NCI-H748 treated with DMSO at 0.1 percent for 48 hours (cell line): ENCODE data around the gene ANKRD28.

Experiments
- DNase-seq: peaks from one replicate; lab custom pipeline; 2025; lab: John Stamatoyannopoulos, UW

ANKRD28 gene

DNA sequence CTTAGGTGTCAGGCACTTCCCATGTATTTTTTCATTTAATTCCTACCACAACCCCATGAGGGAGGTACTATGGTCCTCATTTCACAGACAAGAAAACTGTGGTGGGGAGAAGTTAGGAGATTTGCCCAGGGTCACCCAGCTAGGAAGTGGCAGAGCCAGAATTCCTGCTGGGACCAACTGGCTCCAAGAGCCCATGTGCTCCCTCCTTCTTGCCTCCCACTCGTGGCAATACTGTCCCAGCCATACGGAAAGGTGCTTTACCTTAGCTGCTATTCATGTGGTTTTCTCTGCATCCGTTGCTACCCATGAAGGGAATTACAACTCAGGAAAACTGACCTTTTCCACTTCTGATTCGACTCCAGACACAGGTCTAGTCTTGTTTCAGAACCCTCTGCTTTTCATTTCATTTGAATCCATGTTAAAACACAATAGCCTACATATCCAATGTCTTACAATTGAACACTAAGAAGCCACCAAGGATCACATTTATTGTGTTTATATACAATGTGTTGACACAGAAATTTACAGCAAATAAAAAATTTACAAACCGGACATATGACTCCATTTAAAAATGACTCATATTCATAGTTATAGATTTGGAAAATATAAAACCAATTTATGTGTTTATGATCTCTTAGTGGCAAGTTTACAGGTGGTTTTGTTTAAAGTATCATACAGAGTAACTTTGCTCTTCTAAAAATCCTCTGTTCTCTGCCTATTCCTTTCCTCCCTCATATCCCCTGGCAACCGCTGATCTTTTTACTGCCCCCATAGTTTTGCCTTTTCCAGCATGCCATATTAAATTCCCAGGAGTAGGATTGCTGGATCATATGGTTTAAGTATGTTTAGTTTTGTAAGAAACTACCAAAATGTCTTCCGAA lies 137.5 kb downstream of the ANKRD28 start:
- no peak for DNase-seq

DNA sequence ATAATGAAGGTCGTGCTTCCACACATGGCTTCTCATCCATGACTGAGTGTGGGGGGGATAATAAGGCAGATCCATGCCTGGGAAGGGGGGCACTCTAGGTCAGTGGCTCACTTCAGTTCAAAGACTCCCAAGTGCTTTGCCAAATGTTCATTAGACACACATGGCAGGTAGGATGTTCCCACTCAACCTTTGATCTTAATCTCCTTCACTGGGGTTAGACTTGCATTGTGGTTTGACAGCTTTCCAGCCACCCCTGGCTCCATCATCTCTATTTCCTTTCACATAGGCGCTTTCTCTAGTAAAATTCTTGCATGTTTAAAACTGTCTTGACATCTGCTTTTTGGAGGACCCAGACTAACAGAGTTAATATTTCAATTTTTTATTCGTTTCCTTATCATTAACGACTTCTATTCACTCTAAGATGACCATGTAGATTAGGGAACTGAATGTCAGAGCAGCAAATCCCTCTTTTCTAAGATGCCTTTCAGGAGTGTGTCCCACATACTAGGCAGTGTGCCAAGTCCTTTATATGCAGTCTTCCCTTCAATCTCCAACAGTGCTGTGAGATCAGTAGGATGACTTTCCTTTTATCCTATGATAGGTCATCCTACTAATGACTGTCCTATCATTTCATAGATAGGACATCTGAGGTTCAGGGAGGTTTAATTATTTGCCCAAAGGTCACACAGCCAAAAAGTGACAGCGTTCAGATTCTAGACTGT lies 138.4 kb downstream of the ANKRD28 start:
- DNase-seq: no peak

DNA sequence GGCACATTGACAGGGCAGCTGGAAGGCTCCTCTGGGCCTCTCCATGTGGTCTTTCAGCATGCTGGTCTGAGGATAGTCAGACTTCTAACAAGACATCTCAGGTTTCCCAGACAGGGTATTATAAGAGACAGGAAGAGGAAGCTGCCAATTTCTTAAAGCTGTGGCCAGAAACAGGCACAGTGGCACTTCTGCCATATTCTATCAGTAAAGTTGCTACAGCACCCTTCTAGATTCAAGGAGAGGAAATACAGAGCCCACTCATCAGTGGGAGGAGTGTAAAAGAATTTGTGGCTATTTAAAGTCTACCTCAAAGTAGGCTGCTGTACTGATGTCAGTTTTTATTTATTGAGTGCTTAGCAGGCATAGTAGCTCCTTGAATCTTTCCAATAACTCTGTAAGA lies 140.8 kb downstream of the ANKRD28 start:
- DNase-seq: no peak

DNA sequence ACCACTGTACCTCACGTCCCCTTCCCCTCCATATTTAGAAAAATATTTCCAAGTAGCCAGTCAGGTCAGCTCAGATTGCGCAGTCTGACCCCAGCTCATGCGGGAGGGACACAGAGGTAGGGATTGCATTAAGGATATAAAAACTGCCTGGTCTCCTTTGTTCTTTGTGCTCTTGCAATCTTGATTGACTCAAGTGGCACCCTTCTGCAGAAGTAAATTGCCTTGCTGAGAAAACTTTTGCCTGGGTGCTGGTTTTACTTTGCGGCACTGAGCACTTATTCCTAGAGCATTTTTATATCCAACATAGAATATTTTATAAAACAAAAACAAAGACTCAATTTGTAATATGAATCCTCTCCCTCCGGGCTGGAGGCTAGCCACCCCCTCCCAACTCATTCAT lies 141.4 kb downstream of the ANKRD28 start:
- DNase-seq: no peak

DNA sequence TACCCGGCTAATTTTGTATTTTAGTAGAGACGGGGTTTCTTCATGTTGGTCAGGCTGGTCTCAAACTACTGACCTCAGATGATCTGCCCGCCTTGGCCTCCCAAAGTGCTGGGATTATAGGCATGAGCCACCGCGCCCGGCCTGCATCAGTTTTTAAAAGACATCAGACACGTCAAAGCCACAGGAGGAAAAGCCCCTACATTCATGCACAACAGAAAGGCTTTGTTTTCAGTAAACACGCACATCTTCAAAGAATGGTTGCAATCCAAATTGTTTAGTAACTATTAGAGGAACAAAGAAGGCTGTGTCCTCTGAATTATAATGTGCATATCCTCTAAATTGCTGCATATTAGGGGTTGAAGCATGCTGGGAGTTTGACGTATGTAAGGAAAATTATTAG lies 142.9 kb downstream of the ANKRD28 start:
- no peak for DNase-seq

DNA sequence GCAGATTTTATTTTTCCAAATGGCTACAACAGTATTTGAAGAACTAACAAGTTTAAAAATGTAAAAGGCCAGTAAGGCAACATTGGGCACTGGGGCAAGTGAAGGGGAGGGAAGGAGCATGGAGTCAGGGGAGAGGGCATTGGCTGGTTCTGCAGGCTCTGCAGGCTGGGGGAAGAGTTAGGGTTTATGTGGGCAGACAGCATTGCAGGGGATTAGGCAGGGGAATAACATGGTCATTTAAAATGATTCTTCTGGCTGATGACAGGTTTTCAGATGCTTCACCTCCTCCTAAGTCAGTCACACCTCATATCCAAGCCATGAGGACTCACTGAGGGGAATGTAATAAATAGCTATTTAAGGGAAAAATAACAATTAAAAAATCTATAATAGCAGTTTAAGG lies 143.7 kb downstream of the ANKRD28 start:
- no peak for DNase-seq

DNA sequence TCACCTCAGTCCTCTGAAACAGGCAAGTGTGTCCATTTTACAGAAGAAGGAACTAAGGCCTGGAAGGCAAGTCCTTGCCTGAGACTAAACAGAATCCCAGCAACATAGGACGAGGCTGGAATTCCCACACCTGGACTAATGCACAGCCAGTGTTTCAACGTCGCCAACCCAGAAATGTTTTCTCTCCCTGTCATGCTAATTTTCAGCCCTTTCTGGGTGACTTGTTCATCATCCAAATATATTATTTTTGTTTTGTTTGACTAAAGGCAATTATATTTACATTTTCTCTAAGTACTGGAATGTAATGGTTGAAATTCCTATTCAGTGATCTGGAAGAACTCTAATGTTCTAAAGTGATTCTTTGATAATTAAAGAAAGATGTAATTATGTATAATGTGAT lies 144.5 kb downstream of the ANKRD28 start:
- DNase-seq: no peak

DNA sequence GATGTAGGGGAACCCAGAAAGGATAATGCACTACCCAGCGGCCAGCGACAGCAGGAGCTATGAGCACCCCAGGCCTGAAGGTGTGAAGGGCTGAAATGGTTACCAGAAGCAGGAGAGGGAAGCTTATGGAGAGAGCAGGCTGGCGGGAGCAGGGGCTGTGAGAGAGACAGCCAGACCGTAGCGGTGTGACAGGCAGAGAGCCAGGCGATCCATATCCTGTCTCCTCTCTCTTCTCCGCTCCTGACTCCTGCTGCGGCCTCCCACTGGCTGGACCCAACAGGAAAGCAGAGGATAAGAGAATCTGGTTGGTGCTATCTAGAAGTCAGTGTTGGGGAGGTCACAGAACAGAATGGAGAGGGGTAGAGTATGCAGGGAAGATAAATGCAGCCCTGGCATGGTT lies 146.4 kb downstream of the ANKRD28 start:
- no peak for DNase-seq

DNA sequence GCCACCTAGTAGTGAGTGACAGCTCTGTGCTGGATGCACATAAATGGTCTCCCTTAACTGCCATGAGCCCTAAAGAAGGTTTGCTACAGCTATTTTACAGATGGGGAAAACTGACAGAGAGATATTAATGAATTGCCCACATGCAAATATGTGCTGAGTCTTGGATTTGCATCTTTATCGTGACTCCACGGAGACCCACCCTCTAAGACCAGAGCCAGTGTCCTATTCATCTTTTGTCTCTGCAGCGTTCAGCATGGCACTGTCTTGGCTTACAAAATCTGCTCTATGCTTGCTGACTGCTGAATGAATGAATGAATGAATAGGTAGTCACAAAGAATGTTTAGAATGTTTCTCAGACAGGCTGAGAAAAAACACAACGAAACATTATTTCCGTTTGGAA lies 147.9 kb downstream of the ANKRD28 start:
- no peak for DNase-seq

DNA sequence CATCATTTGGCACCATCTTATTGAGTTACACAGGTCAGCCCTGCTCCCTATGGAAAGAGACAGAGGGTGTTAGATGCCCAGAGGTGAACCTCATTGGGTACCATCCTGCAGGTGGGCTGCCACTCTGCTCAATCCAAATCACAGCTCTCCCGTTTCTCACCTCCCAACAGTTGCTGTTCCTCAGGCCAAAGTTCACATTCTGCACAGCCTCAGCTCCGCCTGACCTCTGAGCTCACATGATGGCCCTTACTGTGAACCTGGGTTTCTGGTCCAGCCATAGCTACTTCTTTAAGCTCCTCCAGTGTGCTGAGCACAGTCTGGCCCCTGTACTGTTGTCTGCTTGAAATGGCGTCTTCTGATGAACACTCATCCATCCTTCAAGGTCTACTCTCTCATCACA lies 148.4 kb downstream of the ANKRD28 start:
- DNase-seq: no peak

DNA sequence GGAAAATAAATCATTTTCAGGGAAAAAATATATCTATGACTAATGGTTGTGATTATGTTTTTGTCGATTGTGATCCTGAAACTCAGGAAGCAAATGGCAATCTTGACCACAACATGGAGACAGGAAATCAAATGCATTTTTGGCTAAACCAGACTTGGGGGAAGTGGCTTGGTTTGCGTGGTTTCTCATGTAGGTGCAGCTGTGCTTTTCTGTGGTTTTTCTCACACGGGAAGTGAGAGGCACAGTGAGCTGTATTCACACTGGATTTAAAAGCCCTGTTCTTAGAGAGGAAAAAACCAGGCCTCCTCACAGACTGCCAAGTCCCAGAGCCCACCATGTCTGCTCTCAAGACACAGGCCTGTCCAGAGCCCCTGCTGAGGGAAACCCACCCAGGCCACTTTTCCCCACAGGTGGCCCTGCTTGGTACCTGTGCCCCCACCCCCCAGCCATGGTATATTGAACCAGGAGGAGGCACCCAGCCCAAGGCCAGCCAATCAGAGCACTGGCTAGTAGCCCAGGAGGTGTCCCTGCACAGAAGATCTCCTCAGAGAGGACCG lies 150.1 kb downstream of the ANKRD28 start:
- no peak for DNase-seq

DNA sequence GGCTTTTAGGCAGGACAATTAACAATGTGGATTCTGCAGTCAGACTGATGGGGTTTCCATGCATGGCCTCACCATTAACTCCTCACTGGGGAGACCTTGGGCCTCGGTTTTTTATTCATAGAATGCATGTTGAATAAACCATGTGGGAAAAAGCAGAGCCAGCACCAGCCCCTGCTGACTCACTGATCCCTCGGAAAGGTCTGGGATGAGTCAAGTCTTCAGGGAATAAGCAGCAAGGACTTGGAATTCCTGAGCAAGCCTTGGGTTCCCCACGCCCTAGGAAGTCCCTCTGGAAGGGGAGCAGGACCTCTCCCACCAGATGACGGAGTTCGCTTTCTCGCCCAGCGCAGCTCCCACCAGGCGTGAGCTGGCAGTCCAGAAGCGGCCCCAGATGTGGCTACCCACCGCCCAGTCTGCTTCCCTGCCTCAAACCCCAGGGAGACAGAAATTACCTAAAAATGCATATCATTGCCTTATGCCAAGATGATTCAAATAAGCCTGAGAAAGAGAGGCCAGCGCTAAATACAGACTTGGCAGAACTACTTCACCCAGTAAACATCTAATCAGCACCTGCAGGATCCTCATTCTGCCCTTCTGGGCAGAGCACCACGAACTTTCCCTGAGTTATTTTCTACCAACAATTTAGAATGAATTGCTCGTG lies 150.8 kb downstream of the ANKRD28 start:
- no peak for DNase-seq

DNA sequence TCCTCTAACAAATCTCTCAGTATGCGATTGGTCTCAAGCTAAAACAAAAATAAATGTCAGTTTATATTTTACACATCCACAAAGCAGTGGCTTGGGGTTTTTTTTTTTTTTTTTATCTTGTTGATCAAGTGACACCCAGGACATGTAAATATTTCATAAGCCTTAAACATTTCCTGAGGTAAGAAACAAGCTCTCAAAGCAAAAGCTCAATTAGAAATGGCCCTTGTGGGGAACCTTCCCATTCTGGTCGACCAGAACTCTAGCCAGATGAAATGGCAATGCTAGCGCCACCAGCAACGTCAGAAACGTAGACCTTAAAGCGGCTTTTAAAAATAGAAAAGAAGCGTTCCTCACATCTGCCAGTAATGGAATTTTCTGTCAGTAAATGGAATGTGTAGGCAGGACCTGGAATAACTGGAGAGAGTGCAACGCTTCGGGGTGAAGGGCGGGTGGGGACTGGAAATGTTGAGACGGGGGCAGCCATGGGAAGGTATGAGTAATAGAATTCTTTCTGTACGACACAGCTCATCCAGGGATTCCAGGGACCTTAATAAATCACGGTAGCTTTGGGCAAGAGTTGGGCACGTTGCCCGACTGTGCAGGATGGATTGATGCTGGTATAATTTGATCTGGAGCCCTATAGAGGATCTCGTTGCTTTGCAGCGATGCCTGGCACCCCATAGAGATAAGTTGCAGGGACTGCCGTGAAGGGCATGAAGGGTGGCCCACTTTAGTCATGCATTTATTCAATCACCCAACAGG lies 151.9 kb downstream of the ANKRD28 start:
- no peak for DNase-seq

DNA sequence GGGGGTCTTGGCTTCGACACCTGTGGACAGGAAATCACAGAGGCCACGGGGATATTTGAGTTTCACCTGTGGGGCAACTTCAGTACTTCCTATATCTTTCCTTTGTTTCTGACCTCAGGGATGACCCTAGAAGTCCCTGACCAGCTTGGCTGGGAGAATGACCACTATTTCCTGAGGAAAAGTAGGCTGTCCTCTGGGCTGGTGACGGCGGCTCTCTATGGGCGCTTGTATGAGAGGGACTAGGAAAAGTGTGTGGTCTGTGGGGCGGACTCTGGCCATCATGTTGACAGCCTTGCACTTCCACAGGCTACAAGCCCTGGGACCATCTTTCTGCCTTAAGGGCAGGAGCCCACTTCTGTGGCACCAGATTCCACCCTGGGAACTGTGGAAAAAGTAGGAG lies 152.5 kb downstream of the ANKRD28 start:
- no peak for DNase-seq

DNA sequence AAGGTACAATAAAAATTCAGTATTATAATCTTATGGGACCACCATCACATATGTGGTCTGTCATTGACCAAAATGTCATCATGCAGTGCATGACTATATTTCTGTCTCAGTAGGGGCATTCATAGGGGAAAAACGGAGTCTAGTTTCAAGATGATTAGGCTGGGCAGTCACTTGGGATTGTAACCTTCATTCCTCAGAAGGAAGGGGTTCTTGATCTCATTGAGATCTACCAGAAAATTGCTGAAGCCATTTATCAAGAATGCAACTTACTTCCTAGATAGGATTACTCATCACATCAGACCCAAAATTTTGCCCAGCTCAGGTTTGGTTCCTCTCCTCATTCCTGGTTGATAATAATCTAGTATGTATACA lies 158.9 kb downstream of the ANKRD28 start:
- DNase-seq: no peak

DNA sequence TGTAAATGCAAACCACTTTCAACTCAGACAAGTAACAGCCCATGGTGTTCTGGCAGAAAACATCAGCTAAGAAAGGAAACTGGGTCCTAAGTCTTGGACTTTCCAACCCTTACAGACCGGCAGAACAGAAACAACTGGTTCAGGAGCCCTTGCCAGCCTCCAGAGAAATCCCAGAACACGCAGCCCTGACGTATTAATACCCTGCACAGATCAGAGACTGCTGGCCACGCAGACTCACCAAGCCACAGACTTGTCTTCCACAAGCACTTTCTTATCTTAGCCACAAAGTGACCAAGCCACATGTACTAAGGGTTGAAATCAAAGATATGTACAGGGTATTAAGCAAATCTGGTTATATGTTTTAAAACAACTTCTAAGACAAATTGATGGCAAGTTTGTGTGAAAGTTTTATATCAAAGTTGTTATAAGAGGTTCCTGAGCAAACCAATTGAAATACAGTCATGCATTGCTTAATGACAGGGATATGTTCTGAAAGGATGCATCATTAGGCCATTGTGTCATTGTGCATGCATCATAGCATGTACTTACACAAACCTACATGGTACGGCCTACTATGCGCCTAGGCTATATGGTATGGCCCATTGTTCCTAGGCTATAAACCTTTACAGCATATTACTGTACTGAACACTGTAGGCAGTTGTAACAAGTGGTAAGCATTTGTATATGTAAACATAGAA lies 159.4 kb downstream of the ANKRD28 start:
- DNase-seq: no peak

DNA sequence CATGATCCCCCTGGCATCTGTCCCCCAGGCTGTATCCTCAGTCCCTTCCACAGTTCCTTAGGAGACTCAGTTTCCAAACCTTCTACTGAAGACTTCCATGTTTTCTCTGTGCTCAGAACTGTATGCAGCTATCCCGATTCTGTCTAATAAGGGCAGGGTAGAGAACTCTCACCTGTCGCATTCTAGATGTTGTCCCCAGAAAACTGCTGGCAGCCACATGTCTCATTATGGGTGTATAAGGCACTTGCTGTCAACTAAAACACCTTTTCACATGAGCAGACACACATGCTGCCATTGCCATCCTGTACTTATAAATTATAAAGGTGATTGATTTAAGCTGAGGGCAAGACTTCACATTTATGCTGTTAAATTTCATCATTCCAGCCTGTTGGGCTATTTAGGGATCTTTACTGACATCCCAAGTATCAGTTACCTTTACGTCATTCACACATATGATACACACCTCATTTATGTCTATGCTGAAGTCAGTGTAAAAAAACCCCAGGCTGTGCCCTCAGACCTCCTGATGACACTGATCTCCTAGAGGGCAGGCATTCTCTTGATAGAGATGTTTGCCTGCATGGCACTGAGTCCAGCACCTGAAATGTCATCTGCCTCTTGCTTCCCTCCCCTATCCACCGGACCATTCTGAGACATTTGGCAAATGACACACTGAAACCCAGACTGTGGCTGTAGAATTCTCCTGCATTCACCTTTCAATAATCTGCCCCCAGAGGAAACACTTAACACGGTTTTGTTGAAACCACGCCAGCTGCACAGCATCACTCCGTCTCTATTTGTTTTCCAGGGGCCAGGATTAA lies 160.4 kb downstream of the ANKRD28 start:
- no peak for DNase-seq

DNA sequence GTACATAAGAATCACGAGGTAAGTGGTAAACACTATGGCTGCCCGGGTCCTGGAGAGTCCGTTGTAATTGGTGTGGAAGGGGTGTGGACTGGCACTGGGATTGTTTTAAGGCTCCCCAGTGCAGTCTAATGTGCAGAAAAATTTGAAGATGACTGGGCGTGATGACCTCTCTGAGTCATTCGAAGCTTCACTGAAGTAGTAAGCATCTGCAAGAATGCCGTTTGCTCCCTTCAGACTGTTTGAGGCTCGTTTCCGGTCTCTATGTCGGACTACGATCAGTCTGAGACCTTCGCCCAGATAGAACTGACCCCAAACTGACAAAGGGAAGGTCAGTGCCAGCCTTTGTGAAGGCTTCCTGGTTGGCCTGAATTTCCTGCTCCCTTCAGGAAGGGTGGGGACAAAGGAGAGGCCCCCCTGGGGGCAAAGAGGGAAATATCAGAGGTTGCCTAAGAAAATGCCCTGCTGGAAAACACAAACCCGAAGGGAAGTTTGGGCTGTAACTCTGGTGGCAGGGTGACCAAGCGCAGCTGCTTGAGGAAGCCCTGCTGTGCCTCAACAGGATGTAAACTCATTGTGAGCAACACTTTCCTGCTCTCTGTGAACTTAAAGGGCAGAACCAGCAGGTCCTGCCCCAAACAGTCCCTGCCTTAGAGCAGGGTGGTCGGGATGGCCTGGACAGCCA lies 161.6 kb downstream of the ANKRD28 start:
- DNase-seq: no peak

DNA sequence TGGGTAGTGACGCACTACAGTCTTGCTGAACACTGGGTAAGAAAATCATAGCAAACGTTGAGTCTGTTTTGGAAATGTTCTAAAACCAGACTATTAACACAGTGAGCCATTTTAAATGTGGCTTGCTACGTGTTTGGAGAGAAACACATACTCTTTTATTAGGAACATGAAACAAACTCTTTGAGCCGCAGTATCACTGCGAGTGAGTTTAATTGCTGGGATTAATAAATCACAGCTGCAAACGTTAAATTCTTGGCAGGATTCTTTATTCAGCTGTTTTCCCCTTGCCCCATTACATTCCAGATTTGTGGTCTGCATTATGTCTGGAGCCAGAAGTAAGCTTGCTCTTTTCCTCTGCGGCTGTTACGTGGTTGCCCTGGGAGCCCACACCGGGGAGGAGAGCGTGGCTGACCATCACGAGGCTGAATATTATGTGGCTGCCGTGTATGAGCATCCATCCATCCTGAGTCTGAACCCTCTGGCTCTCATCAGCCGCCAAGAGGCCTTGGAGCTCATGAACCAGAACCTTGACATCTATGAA lies 162.6 kb downstream of the ANKRD28 start:
- no peak for DNase-seq

DNA sequence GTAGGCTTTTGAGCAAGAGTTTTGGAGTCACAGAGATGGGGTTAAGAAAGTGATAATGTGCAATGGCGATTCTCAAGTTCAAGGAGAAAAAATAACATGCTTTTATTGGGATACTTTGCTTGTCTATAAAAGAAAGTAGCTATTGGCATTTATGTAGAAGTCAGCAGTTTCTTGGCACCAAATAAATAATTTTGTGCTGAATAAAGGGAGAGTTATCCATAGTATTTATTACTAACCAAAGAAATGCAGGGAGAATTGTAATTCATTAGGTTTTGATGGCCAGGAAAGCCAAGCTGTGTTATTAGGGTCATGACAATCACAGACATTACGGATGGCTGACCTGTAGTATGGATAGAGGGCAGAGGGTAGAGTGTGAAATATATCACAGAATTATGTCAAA lies 163.1 kb downstream of the ANKRD28 start:
- no peak for DNase-seq
